IMR-90 (cell line): ENCODE measurements around the gene CERS6. TPM values are rescaled to one million over a fixed set of nuclear protein-coding genes. Genes with fewer than 3 reads are reported as not detected.

Experiments
- ATAC-seq: fragments of 200-7000 bp; cut with Tn5 transposase; 2 replicates; pipeline ENCODE4 v1.9.1; 2020; ENCODE audit warnings: low read depth, mild to moderate bottlenecking, moderate library complexity
- BruUV-seq: library from RNA; stranded (reverse); fragments of 400-500 nt; replicated peaks from 2 replicates; lab custom pipeline; 2021; lab: Mats Ljungman, UMichigan
- CTCF ChIA-PET: fragments of 300-600 bp; formaldehyde crosslinking; extraction: SDS; loops from one replicate; lab custom pipeline; 2021; ENCODE audit warnings: antibody characterized with exemption; lab: Yijun Ruan, JAX
- POLR2A ChIA-PET: fragments of 300-600 bp; sonication (Branson Sonifier 250); formaldehyde crosslinking; loops from one replicate; lab custom pipeline; 2022; ENCODE audit warnings: antibody characterized with exemption; ENCODE audit not compliant: unreplicated experiment; lab: Charles Lee
- DNase-seq: peaks from one replicate; pipeline ENCODE4 v3.0.0; 2013
- H2AFZ ChIP-seq: replicated peaks from 2 replicates; pipeline ENCODE3; 2013; ENCODE audit warnings: low read length, mild to moderate bottlenecking; ENCODE audit not compliant: poor library complexity
- H2AK5ac ChIP-seq: 2 replicates; pipeline ENCODE4 v1.6.1; 2013; ENCODE audit warnings: low read depth, low read length, inconsistent platforms
- H2AK9ac ChIP-seq: replicated peaks from 2 replicates; pipeline ENCODE3; 2013; ENCODE audit warnings: mild to moderate bottlenecking, low read depth, low read length, moderate library complexity; ENCODE audit not compliant: poor library complexity
- H2BK120ac ChIP-seq: 2 replicates; pipeline ENCODE4 v1.6.1; 2013; ENCODE audit warnings: low read depth, low read length, inconsistent platforms
- H2BK15ac ChIP-seq: 3 replicates; pipeline ENCODE4 v1.6.1; 2013; ENCODE audit warnings: low read depth, low read length, inconsistent platforms
- H2BK20ac ChIP-seq: 2 replicates; pipeline ENCODE4 v1.6.1; 2013; ENCODE audit warnings: low read depth, mild to moderate bottlenecking, inconsistent platforms, low read length, moderate library complexity
- H2BK5ac ChIP-seq: 2 replicates; pipeline ENCODE4 v1.6.1; 2013; ENCODE audit warnings: mild to moderate bottlenecking, low read depth, low read length, inconsistent platforms; ENCODE audit not compliant: poor library complexity, severe bottlenecking
- H3K14ac ChIP-seq: replicated peaks from 2 replicates; pipeline ENCODE4 v1.6.1; 2013; ENCODE audit warnings: low read depth, low read length, inconsistent platforms
- H3K18ac ChIP-seq: 2 replicates; pipeline ENCODE4 v1.6.1; 2013; ENCODE audit warnings: low read depth, low read length, control low read depth
- H3K23ac ChIP-seq: 2 replicates; pipeline ENCODE4 v1.6.1; 2013; ENCODE audit warnings: low read depth, low read length, inconsistent platforms
- H3K27ac ChIP-seq: 2 replicates; pipeline ENCODE4 v1.5.1; 2013; ENCODE audit warnings: mild to moderate bottlenecking, control low read depth, low read length; ENCODE audit not compliant: insufficient read depth
- H3K27me3 ChIP-seq: 2 replicates; pipeline ENCODE4 v1.6.1; 2013; ENCODE audit warnings: low read length; ENCODE audit not compliant: control insufficient read depth, insufficient read depth
- H3K36me3 ChIP-seq: 2 replicates; pipeline ENCODE4 v1.6.1; 2013; ENCODE audit warnings: low read length, mixed read lengths; ENCODE audit not compliant: control insufficient read depth, insufficient read depth
- H3K4ac ChIP-seq: 2 replicates; pipeline ENCODE4 v1.6.1; 2013; ENCODE audit warnings: low read depth, low read length, inconsistent platforms
- H3K4me1 ChIP-seq: 2 replicates; pipeline ENCODE4 v1.6.1; 2013; ENCODE audit warnings: low read length, mixed read lengths; ENCODE audit not compliant: control insufficient read depth, insufficient read depth
- H3K4me2 ChIP-seq: 2 replicates; pipeline ENCODE4 v1.6.1; 2013; ENCODE audit warnings: low read depth, mild to moderate bottlenecking, control low read depth, low read length, moderate library complexity
- H3K4me3 ChIP-seq: 2 replicates; pipeline ENCODE4 v1.5.1; 2013; ENCODE audit warnings: low read depth, mild to moderate bottlenecking, control low read depth, low read length, moderate library complexity; ENCODE audit not compliant: insufficient read depth
- H3K56ac ChIP-seq: 2 replicates; pipeline ENCODE4 v1.6.1; 2013; ENCODE audit warnings: low read length, inconsistent platforms; ENCODE audit not compliant: insufficient read depth; ENCODE audit errors: extremely low read depth
- H3K79me1 ChIP-seq, 2 experiments: 2 replicates each; pipeline ENCODE4 v1.6.1; 2013; ENCODE audit warnings: low read length in 2 of 2, inconsistent platforms in 1 of 2, low read depth in 1 of 2
- H3K9ac ChIP-seq: 2 replicates; pipeline ENCODE4 v1.6.1; 2013; ENCODE audit warnings: low read depth, low read length, control low read depth
- H3K9me1 ChIP-seq: 2 replicates; pipeline ENCODE4 v1.6.1; 2013; ENCODE audit warnings: low read length, inconsistent platforms; ENCODE audit not compliant: insufficient read depth
- H3K9me3 ChIP-seq: 2 replicates; pipeline ENCODE4 v1.6.1; 2013; ENCODE audit warnings: low read length; ENCODE audit not compliant: control insufficient read depth, insufficient read depth
- H4K20me1 ChIP-seq: 2 replicates; pipeline ENCODE4 v1.6.1; 2013; ENCODE audit warnings: low read length, inconsistent platforms; ENCODE audit not compliant: insufficient read depth
- H4K5ac ChIP-seq: 2 replicates; pipeline ENCODE4 v1.6.1; 2013; ENCODE audit warnings: mild to moderate bottlenecking, low read depth, low read length, control low read depth
- H4K8ac ChIP-seq, 2 experiments: 2 replicates each; pipeline ENCODE4 v1.6.1; 2013; ENCODE audit warnings: low read depth in 2 of 2, low read length in 2 of 2, control low read depth in 1 of 2, inconsistent platforms in 1 of 2
- H4K91ac ChIP-seq: 2 replicates; pipeline ENCODE4 v1.6.1; 2013; ENCODE audit warnings: low read depth, low read length, inconsistent platforms; ENCODE audit not compliant: insufficient read depth
- MAZ ChIP-seq: IDR thresholded peaks from 2 replicates; pipeline ENCODE4 v1.6.1; 2012; ENCODE audit warnings: low read depth, mild to moderate bottlenecking, low read length, improper control_type of control experiment, moderate library complexity, borderline replicate concordance
- NFE2L2 ChIP-seq: fragments of 150-350 bp; IDR thresholded peaks from 2 replicates; pipeline ENCODE4 v1.6.1; 2016; ENCODE audit warnings: low read depth, mild to moderate bottlenecking, low read length
- POLR2A ChIP-seq: IDR thresholded peaks from 2 replicates; pipeline ENCODE4 v1.6.1; 2012; ENCODE audit warnings: mild to moderate bottlenecking, low read depth, low read length
- SMC3 ChIP-seq: fragments of 150-350 bp; IDR thresholded peaks from 2 replicates; pipeline ENCODE4 v1.6.1; 2016; ENCODE audit warnings: low read depth, mild to moderate bottlenecking, antibody characterized with exemption, low read length, moderate library complexity
- WGBS, 2 experiments: methylation state at CpG; one replicate each; pipeline versions ENCODE4 v1.1.5 to v1.1.7; 2013; ENCODE audit warnings: missing lambda C conversion rate in 2 of 2; ENCODE audit not compliant: insufficient read length in 1 of 2; ENCODE audit errors: extremely low coverage in 2 of 2; 5-methylcytosine and 5-hydroxymethylcytosine counted together
- dilution Hi-C: fragments of 300-500 bp; cut with HindIII; formaldehyde crosslinking; loops from one replicate; pipeline ENCODE4 v1.14.3; 2018; ENCODE audit warnings: low sequenced_read_pairs; ENCODE audit not compliant: unreplicated experiment
- in situ Hi-C: fragments of 300-500 bp; cut with MboI; formaldehyde crosslinking; loops from 3 replicates; pipeline ENCODE4 v1.14.3; 2019; ENCODE audit warnings: low sequenced_read_pairs, inconsistent platforms, mixed read lengths
- intact Hi-C: fragments of 100-400 bp; cut with micrococcal nuclease; formaldehyde crosslinking; loops from 2 replicates; pipeline ENCODE4 v1.10.0; 2022
- polyA plus RNA-seq, 3 experiments: library from polyadenylated mRNA; depleted of rRNA; stranded (reverse); fragments of >200 nt; gene quantifications; 2 replicates each; pipeline ENCODE4 v1.2.3, GENCODE V29; 2012; ENCODE audit warnings: low replicate concordance in 1 of 3
- total RNA-seq: library from RNA; depleted of rRNA; stranded (reverse); fragments of >200 nt; gene quantifications from 2 replicates; pipeline ENCODE4 v1.2.3, GENCODE V29; 2012

CERS6 gene
- total and polyA plus RNA-seq, 2 of the 4 experiments (the other 2 are of a cell fraction), result 2.1 to 5.7 TPM

DNA sequence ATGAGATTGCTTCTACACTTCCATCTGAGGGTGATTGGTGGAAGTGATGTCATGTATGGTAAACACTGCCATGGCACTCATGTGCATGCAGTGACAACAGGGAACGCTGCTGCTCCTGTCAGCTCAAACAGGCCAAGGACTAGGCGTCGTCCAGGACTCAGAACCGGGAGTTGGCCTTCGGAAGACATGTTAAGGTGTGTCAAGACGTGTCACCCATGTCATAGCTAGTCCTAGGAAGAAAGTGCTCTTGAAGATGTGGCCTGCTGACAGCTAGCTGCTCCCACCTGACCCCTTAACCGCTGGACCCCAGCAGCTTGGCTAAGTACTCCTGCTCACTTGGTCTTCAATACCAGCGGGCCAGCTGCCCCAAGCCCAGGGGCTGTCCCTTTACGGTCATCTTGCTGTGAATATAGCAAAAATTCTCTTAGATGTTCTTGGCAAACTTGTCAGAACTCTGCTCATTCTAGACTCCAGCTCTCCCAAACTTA lies 340.1 kb downstream of the CERS6 start:
- no TSS peak for BruUV-seq
- no peak for ATAC-seq
- CTCF ChIA-PET, result interaction anchor here (0.7 to 0.8 kb wide), 2 partner anchors 20 to 25 kb away, joined by 8 to 10 read pairs; no protein-coding TSS in a partner anchor

More for the DNA sequence above, 340.1 kb downstream of the CERS6 start:
- Histone ChIP-seq H3K4ac (no peak overlapping the region), H3K9me1 (no peaks in the 10 kb centered on the region), H3K27ac (no peak overlapping the region), H3K56ac (no peak overlapping the region), H3K9me3 (no peaks in the 10 kb centered on the region), H3K27me3 (no peaks in the 10 kb centered on the region; the same call in 1 of the 2 replicates), H2BK20ac (no peak overlapping the region), H3K18ac (no peak overlapping the region), H4K91ac (no peak overlapping the region), H2AK9ac (no peak overlapping the region), H3K9ac (no peak overlapping the region), H3K36me3 (no peaks in the 10 kb centered on the region), H3K14ac (no peak overlapping the region), H4K5ac (no peak overlapping the region), H4K20me1 (no peaks in the 10 kb centered on the region), H3K4me3 (no peak overlapping the region), H3K4me2 (no peak overlapping the region), H3K4me1 (0 out of 2 replicates have a peak, but pooled peaks cover 2% of the 10 kb centered on the region), H2AK5ac (no peak overlapping the region), H2BK120ac (no peak overlapping the region), H3K79me1 (no peaks in the 10 kb centered on the region), H2BK15ac (no peak overlapping the region), H3K23ac (no peak overlapping the region), H4K8ac (no peak overlapping the region), H2AFZ (no peak overlapping the region), H2BK5ac (no peak overlapping the region)
- TF ChIP-seq POLR2A (no peak), SMC3 (no peak), NFE2L2 (no peak), MAZ (no peak)
- in situ Hi-C loops, result no loop called here
- DNase-seq, result no peak
- dilution Hi-C loops, result no loop called here
- intact Hi-C loops, result no loop called here
- 47% methylated on average over 3 of the region's 9 CpGs; no CpG with 5 or more reads in 1 of the 2 experiments for WGBS, 2 experiments
- POLR2A ChIA-PET, result no interaction called here
